AG04449 (cell line): Measurements from ENCODE around the gene OBP2B.
A peak's percentile ranks its signal among the peaks of the same experiment; 100 is the strongest.
"Not testable (repeated sequence)": the region's sequence is repeated elsewhere in the genome, so short reads cannot be mapped to it uniquely, and the experiment has no call there.

Source experiments
- CTCF ChIA-PET: fragments of 350-600 bp; formaldehyde crosslinking; extraction: SDS; loops from one replicate; lab custom pipeline; 2021; ENCODE audit warnings: antibody characterized with exemption; lab: Yijun Ruan, JAX
- POLR2A ChIA-PET: fragments of 400-600, 350-600 bp; formaldehyde crosslinking; extraction: SDS; loops from one replicate; lab custom pipeline; 2020; ENCODE audit warnings: antibody characterized with exemption, inconsistent platforms; lab: Yijun Ruan, JAX
- DNase-seq: peaks from one replicate; pipeline ENCODE4 v3.0.0-alpha.2; 2010; ENCODE audit warnings: low read depth, low spot score
- H3K4me3 ChIP-seq: 2 replicates; pipeline ENCODE4 v1.5.1; 2011; ENCODE audit warnings: low read depth, mild to moderate bottlenecking, control low read depth, low read length
- TF ChIP-seq, protein P1 (sequence below): IDR thresholded peaks from one replicate; pipeline ENCODE4 v1.5.1; 2011; ENCODE audit warnings: mild to moderate bottlenecking, moderate library complexity, low read length, control low read depth, inconsistent platforms; ENCODE audit not compliant: insufficient read depth; ENCODE audit errors: missing control alignments

Gene OBP2B

DNA sequence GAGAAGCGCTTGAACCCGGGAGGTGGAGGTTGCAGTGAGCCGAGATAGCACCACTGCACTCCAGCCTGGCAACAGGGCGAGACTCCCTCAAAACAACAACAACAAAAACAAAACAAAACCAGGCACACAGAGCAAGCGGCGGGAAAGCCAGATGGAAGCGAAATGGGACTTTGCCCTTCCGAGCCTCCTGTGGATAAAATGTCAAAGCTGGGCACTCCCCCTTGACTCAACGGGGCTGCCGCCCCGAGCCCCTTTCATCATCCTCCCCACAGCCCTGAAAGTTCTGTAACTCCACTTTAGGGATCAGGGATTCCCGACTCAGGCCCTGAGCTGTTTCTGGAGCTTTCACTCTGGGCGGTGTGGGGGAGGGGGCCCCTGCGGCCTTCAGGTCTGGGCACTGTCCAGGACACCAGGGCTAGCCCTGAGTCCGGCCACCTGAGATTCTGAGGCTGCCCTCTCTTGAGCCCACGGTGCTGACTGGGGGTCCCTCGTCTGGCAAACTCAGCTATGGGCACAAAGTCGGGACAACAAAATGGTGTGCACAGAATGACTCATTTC is 30.6 kb upstream of the OBP2B start:
- ChIA-PET POLR2A (no interaction called here), CTCF (interaction anchor here (0.8 to 2.6 kb wide), 5 partner anchors 8 to 91 kb away, joined by 3 to 7 read pairs (median 3); no protein-coding TSS in a partner anchor)
- no peak for DNase-seq
- TF ChIP-seq, protein P1, sequence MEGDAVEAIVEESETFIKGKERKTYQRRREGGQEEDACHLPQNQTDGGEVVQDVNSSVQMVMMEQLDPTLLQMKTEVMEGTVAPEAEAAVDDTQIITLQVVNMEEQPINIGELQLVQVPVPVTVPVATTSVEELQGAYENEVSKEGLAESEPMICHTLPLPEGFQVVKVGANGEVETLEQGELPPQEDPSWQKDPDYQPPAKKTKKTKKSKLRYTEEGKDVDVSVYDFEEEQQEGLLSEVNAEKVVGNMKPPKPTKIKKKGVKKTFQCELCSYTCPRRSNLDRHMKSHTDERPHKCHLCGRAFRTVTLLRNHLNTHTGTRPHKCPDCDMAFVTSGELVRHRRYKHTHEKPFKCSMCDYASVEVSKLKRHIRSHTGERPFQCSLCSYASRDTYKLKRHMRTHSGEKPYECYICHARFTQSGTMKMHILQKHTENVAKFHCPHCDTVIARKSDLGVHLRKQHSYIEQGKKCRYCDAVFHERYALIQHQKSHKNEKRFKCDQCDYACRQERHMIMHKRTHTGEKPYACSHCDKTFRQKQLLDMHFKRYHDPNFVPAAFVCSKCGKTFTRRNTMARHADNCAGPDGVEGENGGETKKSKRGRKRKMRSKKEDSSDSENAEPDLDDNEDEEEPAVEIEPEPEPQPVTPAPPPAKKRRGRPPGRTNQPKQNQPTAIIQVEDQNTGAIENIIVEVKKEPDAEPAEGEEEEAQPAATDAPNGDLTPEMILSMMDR, result no peak
- H3K4me3 ChIP-seq, result no peak overlapping the region

DNA sequence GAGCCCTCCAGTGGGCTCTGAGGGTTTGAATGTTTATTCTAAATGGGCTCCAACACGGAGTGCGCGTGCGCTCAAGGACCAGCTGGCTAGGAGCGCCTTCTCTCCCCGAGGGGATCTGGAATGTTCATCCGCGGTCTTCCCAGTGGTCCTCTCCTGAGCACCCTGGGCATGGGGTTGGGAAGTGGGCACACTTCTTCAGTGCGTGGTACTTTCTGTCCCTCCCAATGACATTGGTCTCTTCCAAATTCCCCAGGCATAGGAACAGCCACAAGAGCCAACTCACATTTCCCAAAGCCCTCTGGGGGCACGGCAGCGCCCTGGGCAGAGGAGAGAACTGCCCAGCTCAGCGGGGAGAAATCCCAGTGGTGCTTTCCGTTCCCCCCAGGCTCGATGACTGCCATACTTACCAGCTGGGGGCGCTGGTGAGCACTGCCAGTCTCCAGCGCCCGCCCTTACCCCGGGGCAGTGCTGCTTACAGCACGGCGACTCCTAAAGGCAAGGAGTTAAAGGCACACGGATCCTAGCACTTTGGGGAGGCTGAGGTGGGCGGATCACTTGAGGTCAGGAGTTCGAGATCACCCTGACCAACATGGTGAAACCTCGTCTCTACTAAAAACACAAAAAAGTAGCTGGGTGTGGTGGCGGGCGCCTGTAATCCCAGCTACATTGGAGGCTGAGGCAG is 29.9 kb upstream of the OBP2B start:
- TF ChIP-seq, protein P1, result peak; percentile 65
- CTCF ChIA-PET, result interaction anchor here (0.8 to 2.6 kb wide), 5 partner anchors 9 to 91 kb away, joined by 3 to 7 read pairs (median 3); no protein-coding TSS in a partner anchor
- no peak for DNase-seq
- POLR2A ChIA-PET, result no interaction called here
- peak overlapping the region; percentile 29 for H3K4me3 ChIP-seq

DNA sequence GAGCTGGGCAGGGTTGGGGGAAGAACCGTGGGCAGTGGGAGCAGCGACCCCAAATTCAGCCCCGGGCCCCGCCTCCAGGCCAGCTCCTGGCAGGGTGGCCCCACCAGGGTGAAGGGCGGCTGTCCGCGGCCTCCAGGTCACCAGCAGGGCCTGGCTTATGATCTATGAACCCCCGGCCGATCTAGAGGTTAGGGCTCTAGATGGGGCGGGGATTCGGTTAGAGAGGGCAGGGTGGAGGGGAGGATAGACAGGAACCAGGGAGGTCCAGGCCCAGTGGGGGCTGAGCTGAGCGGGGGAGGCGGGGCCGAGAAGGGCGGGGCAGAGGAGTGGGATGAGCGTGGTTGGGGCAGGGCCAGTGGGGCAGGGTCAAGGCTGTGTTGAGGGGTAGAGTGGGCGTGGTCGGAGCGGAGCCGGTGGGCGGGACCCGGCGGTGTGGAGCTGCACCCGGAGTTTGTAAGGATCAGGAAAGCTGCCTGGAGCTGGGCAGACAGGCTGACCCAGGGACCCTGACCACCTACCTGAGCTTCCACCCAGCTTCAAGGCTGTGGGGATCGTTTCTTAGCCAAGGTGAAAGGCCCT is 29.3 kb upstream of the OBP2B start:
- CTCF ChIA-PET, result interaction anchor here (1.1 to 2.6 kb wide), 2 partner anchors 46 to 50 kb away, joined by 3 to 7 read pairs; no protein-coding TSS in a partner anchor
- no peak for DNase-seq
- H3K4me3 ChIP-seq, result peak overlapping the region; percentile 29

DNA sequence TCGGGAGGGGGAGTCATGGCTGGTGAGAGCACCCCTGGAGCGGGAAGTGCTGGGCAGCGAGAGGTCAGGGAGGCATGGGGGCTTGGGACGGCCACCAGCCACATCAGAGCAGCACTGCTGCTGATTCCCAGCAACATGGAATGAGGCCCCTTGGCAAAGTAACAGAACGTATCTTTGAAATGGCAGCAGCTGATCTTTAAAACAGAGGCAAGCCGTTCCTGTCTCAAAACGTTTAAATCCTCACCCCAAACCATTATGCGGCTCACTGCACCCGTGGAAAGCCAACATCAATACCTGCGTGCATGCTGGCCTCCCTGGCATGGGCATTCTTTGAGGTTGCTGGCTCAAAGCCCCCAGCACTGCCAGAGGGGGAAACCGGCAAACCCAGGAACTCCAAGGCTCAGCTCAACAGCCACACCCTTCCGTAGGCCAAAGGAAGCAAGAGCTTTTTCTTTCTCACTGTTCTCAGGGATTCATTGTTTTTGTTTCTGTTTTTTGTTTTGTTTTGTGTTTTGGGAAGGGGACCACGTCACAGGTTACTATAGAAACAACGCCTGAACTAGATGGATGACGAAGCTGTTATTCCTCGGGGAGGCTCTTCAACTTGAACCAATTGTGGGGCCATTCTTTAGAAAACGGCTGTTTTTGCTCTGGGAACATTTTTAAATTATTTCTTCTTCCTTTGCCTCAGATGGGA is 28.1 kb upstream of the OBP2B start:
- POLR2A ChIA-PET, result no interaction called here

More for the DNA sequence above, 29.3 kb upstream of the OBP2B start:
- TF ChIP-seq, protein P1, result no peak
- POLR2A ChIA-PET, result no interaction called here

DNA sequence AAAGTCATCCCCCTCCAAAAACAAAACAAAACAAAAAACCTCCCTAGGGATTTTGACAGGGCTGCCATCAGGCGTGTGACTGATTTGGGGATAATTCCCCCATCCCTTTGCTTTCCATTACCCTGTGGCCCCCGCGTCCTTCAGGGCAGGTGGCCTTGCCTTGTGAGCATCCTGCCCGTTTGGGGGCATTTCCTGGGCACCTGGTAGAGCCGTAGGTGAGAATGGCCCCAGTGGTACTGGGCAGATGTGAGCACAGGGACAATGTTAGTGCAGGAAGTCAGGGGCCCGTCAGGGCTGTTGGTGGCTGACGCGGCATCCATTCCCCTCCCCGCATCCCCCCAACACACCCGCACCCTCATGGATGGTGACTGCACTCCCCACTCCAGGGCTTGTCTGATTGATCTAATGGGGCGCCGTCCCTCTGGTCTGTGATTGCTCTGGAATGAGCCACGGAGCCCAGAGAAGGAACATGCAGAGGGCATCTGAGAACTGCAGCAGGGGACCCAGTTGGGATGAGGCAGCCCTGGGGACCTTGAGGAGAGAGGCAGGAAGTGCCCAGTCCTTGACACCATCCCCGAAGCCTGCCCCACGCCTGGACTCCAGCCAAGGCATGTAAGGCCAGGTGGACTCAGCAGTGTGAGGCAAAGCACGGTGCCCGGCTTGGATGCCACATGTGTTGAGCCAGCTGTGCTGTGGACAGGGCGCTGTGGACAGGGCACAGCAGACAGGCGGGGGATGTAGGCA is 27.4 kb upstream of the OBP2B start:
- POLR2A ChIA-PET, CTCF ChIA-PET, DNase-seq, H3K4me3 ChIP-seq: not testable (repeated sequence)

More for the DNA sequence above, 28.1 kb upstream of the OBP2B start:
- no peak overlapping the region; the same call in 1 of the 2 replicates for H3K4me3 ChIP-seq
- CTCF ChIA-PET, result no interaction called here
- TF ChIP-seq, protein P1, result no peak
- DNase-seq, result no peak

DNA sequence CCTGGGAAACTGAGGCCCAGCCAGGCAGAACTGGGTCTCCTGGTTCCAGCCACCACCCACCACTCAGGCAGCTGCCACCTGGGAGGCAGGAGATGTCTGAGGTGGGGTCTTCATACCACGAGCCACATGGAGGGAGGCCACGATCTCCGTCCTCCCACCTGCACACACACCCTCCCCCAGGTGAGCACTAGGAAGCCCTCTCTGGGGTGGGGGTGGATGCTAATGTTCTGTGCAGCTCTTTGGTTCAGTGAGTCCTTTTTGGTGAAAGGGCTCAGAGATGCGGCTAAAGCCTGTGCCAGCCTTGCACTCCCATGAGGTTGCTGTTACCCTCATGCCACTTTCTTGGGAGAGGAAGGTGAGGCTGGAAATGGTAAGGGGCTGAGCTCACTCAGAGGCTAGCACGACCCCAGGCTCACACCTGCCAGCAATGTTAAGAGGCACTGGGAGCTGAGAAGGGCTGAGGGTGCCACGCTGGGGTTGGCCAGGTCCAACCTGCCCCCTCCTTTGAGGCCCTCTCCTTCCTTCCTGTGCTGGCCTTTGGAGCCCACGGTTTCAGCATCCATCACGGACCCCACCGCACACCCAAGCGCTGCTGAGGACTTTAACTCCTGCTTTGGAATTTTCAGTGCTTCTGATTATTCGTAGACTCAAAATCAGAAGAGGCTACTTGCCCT is 26.6 kb upstream of the OBP2B start:
- no peak for DNase-seq
- TF ChIP-seq, protein P1, result no peak
- no peak overlapping the region for H3K4me3 ChIP-seq
- CTCF ChIA-PET, result no interaction called here
- POLR2A ChIA-PET, result no interaction called here
